Cardiac fibroblast (primary cell): Measurements from ENCODE around the gene CHST11.

ENCODE experiments used
- DNase-seq, 2 donors: peaks; one replicate each; pipeline versions ENCODE4 v3.0.0 to v3.0.0-alpha.2; 2010; ENCODE audit warnings: low read depth in 2 of 2
- H3K4me3 ChIP-seq, 2 donors: replicated peaks in 1 of 2; 1 replicate in 1 of 2; 2 replicates in 1 of 2; pipeline ENCODE4 v1.5.1; 2011; ENCODE audit warnings: low read depth in 2 of 2, low read length in 2 of 2, mild to moderate bottlenecking in 2 of 2, moderate library complexity in 1 of 2
- TF ChIP-seq, protein P1 (sequence below): IDR thresholded peaks from one replicate; pipeline ENCODE4 v1.5.1; 2011; ENCODE audit warnings: low read depth, mild to moderate bottlenecking, low read length, inconsistent platforms

The CHST11 gene

DNA sequence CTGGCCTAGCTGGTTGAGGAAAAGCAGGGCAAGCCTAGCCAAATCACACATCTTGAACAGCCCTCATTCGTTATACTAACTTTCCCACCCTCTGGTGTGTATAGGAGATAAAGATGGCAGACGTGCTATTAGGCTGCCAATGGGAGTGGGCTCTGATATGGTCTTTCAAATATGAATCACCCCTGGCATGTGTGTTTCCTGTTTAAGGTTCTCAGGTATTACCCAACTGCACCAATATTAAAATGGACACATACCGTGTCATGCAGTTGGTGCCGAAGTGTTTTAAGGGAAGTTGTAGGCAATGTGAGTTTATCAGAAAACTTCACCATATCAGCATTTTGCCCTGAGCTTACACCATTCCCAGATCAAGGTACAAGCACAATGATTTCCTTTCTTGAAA, 33.4 kb downstream of the CHST11 start:
- no peak overlapping the region for H3K4me3 ChIP-seq
- TF ChIP-seq, protein P1, sequence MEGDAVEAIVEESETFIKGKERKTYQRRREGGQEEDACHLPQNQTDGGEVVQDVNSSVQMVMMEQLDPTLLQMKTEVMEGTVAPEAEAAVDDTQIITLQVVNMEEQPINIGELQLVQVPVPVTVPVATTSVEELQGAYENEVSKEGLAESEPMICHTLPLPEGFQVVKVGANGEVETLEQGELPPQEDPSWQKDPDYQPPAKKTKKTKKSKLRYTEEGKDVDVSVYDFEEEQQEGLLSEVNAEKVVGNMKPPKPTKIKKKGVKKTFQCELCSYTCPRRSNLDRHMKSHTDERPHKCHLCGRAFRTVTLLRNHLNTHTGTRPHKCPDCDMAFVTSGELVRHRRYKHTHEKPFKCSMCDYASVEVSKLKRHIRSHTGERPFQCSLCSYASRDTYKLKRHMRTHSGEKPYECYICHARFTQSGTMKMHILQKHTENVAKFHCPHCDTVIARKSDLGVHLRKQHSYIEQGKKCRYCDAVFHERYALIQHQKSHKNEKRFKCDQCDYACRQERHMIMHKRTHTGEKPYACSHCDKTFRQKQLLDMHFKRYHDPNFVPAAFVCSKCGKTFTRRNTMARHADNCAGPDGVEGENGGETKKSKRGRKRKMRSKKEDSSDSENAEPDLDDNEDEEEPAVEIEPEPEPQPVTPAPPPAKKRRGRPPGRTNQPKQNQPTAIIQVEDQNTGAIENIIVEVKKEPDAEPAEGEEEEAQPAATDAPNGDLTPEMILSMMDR = no peak
- no peak for DNase-seq

DNA sequence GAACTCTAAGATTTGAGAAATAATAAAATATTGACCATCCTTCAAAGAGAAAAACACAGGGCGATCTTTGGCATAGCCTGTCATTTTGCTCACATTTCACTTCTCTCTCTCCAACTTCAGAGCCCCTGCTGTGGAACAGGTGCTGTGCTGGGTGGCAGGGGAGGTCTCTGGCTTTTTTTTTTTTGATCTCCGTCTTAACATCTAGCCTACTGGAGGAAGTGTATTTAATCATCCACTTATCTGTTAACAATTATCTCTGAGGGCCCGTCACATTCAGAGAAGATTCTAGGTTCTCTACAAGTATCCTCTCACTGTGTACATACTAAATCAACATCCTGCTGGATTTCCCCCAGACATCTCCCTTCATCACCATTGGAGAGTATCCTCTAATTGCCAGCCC, 34.1 kb downstream of the CHST11 start:
- H3K4me3 ChIP-seq = no peak overlapping the region
- TF ChIP-seq, protein P1 = no peak
- DNase-seq = no peak

DNA sequence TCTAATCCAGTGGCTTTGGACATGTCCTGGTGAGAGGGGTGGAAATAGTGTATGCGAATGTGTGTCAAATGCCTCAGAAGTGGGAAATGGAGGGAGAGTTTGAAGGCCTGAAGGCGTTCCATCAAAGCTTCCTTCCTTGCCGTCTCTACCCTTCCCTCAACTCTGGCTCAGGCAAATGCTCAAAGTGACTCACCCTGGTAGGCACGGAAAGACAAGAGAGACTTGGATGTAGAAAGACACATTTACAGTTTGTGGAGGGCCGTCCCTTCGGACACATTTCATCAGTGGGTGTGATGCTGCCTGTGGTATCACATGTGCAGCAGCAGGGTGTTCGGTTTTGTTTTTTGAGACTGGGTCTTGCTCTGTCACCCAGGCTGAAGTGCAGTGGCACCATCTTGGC, 36.7 kb downstream of the CHST11 start:
- no peak for DNase-seq
- H3K4me3 ChIP-seq = no peak overlapping the region
- TF ChIP-seq, protein P1 = no peak

DNA sequence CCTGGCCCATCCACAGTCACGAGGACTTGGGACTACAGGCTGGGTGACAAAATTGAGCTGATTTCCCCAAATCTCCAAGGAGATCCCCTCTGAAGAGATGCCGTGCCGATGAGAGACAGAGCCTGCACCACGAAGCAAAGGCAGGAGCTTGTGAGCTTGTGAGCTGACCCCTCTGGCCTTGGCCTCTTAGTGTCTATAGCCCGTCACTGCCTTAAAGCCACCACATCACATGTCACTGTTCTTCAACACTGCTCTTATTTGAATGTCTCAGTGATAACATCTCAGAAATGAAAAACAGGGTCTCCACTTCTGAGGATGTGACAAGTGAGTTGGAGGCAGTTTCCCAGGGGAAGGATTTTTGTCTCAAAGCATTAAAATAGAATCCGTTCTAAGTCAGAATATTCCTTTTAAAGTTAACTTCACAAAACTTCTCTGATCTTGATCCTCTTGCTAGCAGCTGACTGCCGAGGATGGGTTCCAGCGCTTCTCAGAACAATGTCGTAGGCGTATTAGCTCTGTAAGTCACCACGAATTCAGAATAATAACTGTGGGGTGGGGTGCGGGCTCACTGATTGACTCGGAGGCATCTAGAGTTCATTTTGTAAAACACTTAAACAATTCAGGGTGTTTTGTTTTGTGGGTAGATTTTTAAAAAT, 37.5 kb downstream of the CHST11 start:
- DNase-seq = peak in 1 of 2 donors; percentile 76
- TF ChIP-seq, protein P1 = no peak
- H3K4me3 ChIP-seq = peak overlapping the region in 1 of 2 donors; percentile 12

DNA sequence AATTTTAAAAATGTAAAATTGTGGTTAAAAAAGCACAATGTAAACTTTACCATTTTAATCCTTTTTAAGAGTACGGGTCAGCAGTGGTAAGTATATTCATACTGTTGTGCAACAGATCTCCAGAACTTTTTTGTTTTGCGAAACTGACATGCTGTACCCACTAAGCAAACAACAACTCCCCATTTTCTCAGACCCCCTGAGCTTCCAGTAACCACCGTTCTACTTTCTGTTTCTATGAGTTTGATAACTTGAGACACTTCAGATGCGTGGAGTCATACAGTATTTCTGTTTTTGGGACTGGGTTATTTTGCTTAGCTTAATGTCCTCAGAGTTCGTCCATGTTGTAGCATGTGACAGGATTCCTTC, 38.0 kb downstream of the CHST11 start:
- TF ChIP-seq, protein P1 = no peak
- H3K4me3 ChIP-seq = peak overlapping the region in 1 of 2 donors; percentile 21
- DNase-seq = peak in 1 of 2 donors; percentile 71

DNA sequence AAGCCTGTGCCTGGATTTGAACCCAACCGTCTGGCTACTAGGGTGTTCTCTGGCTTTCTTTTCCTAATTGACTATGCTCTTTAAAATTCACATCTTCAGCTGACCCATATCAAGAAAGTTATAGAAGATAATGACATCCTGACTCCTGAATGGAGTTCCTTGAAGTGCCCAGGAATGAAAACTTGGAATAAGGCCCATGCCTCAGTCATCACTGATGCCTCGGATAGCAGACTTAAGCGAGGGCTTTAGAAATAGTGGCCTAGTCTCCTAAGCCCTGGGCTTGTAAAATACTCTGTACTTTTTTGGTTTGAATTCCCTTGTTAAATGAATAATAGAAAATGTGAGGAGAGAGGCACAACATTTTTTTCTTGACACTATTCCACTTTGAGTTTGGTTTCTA, 39.0 kb downstream of the CHST11 start:
- TF ChIP-seq, protein P1 = no peak
- DNase-seq = peak in 1 of 2 donors; percentile 43
- H3K4me3 ChIP-seq = no peak overlapping the region

DNA sequence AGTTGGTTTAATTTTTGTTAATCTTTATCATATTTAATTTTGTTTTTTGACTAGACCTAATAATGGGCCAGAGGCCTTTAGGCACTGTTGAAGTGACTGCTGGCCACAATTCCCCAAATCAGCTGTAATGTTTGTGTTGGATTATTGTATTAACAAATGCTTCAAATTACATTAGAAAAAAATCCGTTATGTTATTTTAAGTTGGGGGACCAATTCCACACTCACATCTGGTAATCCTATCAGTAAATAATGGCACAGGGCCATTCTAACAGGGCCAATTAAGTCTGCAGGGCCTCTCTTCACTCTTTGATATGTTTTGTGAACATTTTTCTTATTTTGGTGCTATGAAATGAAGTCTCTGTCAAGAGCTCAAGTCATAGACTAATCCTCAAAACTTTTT, 39.6 kb downstream of the CHST11 start:
- TF ChIP-seq, protein P1 = no peak
- DNase-seq = no peak
- no peak overlapping the region for H3K4me3 ChIP-seq
